GM06990 (cell line): ENCODE results near the gene SPDYE2.
A peak's percentile ranks its signal among the peaks of the same experiment; 100 is the strongest.
"Not testable (repeated sequence)": the region's sequence is repeated elsewhere in the genome, so short reads cannot be mapped to it uniquely, and the experiment has no call there.

ENCODE experiments used
- DNase-seq: peaks from one replicate; pipeline ENCODE4 v3.0.0-alpha.2; 2011; ENCODE audit not compliant: insufficient read length; ENCODE audit errors: extremely low read depth
- H3K27me3 ChIP-seq: replicated peaks from 2 replicates; pipeline ENCODE4 v1.6.0; 2011; ENCODE audit warnings: low read length; ENCODE audit not compliant: control insufficient read depth, insufficient read depth
- H3K36me3 ChIP-seq: 2 replicates; pipeline ENCODE4 v1.5.1; 2011; ENCODE audit warnings: low read length; ENCODE audit not compliant: control insufficient read depth, insufficient read depth
- H3K4me3 ChIP-seq: replicated peaks from 2 replicates; pipeline ENCODE4 v1.5.1; 2011; ENCODE audit warnings: low read depth, mild to moderate bottlenecking, control low read depth, low read length
- TF ChIP-seq, protein P1 (sequence below): IDR thresholded peaks from 2 replicates; pipeline ENCODE4 v1.5.1; 2011; ENCODE audit warnings: low read length, control low read depth, mild to moderate bottlenecking, inconsistent platforms; ENCODE audit not compliant: insufficient read depth, poor library complexity, severe bottlenecking

The SPDYE2 gene

DNA sequence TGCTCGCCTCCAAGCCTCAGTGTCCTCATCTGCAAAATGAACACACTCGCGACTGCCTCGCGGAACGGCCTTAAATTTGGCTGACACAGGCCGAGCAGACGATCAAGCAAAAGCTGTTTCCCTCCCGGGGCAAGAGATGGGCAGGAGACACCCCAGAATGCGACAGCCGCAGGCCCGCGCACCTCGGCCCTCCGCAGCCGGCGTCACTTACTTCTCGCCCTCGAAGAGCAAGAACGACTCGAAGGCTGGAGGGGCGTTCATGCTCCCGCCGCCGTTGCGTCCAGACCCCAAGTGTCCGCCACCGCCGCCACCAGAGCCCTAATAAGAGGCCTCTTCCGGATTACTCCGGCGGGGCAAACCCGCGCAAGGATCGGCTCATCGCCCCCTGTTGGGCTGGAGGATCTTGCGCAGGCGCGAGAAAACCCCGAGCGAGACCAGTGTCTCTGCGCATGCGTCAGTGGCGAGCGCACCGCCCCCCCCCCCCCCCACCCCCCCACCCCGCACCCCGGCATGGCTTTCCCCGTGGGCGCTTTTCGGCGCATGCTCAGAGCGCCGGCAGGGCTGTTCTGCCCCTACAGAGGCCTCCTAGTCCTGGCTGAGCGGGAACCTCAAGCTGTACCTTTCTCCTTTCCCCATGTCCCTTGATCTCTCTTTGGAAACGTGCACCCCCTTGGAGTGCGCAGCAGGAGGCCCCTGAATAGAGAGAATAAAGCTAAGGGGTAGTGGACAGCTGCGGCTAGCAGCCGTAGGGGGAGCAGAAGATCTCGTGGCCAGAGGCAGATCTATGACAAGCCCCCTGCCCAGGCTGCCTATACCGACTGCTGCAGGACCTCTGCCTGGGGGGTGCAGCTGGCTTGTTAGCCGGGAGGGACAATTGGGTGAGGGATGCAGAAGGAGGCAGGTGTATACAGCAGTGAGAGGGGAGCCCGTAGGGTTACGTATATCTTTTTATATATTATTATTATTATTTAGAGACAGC is 21.5 kb downstream of the SPDYE2 start, which contains the start of gene POLR2J3:
Gene POLR2J3, minus strand, starts transcription at position 323 of the 979 bp plus-strand sequence. Its CDS starts 62 bp downstream, at position 261.
- not testable (repeated sequence) for H3K27me3 ChIP-seq, DNase-seq, H3K36me3 ChIP-seq
- TF ChIP-seq, protein P1, sequence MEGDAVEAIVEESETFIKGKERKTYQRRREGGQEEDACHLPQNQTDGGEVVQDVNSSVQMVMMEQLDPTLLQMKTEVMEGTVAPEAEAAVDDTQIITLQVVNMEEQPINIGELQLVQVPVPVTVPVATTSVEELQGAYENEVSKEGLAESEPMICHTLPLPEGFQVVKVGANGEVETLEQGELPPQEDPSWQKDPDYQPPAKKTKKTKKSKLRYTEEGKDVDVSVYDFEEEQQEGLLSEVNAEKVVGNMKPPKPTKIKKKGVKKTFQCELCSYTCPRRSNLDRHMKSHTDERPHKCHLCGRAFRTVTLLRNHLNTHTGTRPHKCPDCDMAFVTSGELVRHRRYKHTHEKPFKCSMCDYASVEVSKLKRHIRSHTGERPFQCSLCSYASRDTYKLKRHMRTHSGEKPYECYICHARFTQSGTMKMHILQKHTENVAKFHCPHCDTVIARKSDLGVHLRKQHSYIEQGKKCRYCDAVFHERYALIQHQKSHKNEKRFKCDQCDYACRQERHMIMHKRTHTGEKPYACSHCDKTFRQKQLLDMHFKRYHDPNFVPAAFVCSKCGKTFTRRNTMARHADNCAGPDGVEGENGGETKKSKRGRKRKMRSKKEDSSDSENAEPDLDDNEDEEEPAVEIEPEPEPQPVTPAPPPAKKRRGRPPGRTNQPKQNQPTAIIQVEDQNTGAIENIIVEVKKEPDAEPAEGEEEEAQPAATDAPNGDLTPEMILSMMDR = peak; percentile 50
- H3K4me3 ChIP-seq = peak within 1 kb of the TSS; percentile 63

DNA sequence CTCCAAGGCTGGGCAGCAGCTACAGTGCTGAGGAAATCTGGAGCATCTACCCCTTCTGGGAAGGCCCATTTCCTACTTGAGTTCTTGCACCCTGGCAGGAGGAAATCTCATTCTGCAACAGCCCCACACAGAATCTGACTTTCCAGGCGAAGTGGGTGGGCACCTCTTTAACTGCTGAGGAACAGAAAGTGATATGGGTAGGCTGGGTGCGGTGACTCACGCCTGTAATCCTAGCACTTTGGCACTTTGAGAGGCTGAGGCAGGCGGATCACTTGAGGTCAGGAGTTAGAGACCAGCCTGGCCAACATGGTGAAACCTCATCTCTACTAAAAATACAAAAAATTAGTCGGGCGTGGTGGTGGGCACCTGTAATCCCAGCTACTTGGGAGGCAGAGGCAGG is 23.6 kb downstream of the SPDYE2 start:
- not testable (repeated sequence) for H3K27me3 ChIP-seq, DNase-seq, H3K36me3 ChIP-seq

DNA sequence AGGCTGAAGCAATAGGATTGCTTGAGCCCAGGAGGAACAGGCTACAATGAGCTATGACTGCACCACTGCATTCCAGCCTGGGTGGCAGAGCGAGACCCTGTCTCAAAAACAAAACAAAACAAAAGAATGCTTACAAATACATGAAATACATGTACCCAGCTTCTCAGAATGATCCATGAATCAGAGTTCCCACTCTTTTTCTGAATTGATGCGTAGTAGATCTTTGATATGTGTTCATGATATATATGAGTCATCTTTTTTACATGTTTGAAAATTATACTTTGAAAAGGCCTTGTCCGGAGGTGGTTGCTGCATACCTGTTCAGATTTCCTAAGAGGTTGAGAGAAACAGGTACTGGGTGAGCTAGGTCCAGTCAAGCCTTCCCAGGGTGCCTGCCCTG is 25.3 kb downstream of the SPDYE2 start:
- not testable (repeated sequence) for H3K4me3 ChIP-seq, H3K27me3 ChIP-seq, DNase-seq, H3K36me3 ChIP-seq

More for the DNA sequence above, 23.6 kb downstream of the SPDYE2 start:
- H3K4me3 ChIP-seq = not testable (repeated sequence)

DNA sequence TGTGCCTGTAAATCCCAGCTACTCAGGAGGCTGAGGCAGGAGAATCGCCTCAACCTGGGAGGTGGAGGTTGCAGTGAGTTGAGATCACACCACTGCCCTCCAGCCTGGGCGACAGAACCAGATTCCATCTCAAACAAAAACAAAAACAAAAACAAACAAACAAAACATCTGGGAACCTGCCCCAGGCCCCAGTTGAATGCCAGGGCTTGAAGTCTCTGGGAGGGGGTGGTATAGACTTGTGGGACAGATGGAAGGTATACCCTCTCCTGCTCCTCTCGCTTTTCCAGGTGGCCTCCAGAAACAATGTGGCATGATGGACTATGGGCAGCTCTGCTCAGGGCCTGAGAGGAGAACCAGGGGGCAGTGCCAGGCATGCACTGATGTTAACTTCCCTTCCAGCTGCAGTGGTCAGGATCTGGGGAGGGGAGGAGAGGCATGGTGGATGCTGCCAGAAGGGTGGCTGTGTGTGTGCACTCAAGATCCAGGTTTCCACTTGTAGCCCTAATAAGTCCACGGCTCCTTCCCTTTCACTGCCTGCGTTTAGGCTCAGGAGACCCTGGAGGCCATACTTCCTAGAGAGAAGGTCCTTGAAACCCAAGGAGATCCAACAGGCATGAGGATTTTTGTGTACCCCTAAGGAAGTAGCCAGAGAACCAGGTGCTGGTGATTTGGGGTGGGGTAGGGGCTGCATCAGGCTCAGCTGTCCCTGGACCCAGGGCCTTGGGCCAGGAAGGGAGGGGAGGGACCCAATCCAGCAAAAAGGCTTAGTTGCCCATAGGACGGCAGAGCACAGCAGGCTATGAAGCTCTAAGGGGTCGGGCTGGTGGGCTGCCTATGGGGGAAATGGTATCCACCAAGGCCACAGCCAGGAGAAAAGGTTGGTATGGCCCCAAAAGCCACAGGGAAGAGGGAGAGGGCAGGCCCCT is 26.6 kb downstream of the SPDYE2 start:
- H3K36me3 ChIP-seq = not testable (repeated sequence)

DNA sequence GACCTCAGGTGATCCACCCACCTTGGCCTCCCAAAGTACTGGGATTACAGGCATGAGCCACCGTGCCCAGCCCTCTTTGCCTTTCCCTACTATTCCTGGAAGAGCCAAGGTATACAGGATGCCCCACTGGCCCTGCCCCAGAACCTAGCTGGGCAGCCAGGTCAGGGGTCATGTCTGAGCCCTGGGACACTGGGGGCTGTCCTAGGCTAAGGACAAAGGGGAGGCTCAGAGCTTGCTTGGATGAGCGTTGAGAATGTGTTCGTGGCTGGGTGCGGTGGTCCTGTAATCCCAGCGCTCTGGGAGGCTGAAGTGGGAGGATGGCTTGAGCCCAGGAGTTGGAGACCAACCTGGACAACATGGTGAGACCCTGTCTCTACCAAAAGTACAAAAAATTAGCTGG is 27.5 kb downstream of the SPDYE2 start:
- H3K4me3 ChIP-seq, H3K27me3 ChIP-seq, DNase-seq, H3K36me3 ChIP-seq: not testable (repeated sequence)

More for the DNA sequence above, 26.6 kb downstream of the SPDYE2 start:
- not testable (repeated sequence) for DNase-seq, H3K27me3 ChIP-seq, H3K4me3 ChIP-seq

DNA sequence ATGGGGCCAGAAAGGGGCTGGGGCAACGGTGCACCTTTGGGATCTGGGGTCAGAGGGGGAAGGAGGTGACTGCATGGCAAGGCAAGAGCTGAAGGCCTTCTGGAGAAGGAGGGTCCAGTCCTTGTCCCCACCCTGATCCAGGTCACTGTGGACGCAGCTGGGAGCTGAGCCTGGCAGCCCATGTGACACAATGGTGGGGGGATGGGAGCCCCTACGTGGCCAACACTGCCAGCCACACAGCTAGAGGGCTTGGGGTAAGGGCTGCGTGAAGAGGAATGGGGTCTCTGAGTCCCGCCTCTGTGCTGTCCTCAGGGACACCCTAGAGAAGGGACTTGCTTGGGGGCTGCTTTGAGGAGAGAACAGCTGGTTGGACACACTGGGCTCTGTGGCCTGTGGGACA is 30.7 kb downstream of the SPDYE2 start:
- not testable (repeated sequence) for H3K4me3 ChIP-seq, DNase-seq, H3K36me3 ChIP-seq, H3K27me3 ChIP-seq

DNA sequence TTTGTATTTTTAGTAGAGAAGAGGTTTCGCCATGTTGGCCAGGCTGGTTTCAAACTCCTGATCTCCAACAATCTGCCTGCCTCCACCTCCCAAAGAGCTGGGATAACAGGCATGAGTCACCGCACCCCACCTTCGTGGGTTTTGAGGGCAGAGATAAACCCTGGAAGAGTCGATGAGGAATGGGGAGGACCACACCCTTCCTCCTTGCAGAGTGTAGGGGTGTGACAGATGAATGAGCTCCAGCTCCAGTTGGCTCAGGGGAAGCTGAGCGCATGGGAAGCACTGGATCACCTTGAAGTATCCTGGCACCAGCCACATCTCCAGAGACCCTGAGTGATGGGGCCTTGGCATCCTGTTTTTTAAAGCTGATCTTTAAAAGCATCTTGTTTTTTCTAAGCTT is 32.5 kb downstream of the SPDYE2 start:
- H3K36me3 ChIP-seq, H3K27me3 ChIP-seq, DNase-seq, H3K4me3 ChIP-seq: not testable (repeated sequence)

DNA sequence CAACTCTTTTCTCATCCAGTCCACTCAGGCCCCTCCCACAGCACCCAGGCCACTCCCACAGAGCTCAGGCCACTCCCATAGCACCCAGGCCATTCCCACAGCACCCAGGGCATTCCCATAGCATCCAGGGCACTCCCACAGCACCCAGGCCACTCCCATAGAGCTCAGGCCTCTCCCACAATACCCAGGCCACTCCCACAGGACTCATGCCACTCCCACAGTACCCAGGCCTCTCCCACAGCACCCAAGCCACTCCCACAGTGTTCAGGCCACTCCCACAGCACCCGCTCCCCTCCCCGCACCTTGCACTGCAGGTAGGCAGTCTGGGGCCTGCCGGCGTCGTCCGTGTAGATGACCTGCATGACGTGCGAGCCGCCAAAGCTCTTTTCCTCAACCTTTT is 38.8 kb downstream of the SPDYE2 start:
- not testable (repeated sequence) for H3K36me3 ChIP-seq, DNase-seq, H3K4me3 ChIP-seq, H3K27me3 ChIP-seq

DNA sequence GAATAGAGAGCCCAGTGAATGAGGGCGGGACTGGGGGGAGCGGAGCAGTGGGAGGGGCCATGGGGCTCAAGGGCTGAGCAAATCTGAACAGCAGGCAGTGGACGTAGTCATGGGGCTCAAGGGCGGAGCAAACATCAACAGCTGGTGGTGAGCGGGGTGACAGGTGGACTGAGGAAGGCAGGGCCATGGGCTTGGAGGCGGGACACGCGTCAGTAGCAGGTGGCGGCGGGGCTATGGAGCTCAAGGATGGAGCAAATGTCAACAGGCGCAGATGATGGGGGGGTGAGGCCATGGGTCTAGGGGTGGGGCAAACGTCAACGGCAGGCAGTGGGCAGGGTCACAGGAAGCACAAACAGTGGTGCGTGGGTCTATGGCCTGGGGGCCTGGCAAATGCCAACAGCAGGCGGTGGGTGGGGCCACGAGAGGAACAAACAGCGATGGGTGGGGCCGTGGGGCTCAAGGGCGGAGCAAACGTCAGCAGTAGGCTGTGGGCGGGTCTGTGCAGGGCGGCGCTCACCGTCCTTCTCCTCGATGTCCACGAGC is 41.5 kb downstream of the SPDYE2 start:
- H3K36me3 ChIP-seq, H3K27me3 ChIP-seq, H3K4me3 ChIP-seq, DNase-seq: not testable (repeated sequence)

DNA sequence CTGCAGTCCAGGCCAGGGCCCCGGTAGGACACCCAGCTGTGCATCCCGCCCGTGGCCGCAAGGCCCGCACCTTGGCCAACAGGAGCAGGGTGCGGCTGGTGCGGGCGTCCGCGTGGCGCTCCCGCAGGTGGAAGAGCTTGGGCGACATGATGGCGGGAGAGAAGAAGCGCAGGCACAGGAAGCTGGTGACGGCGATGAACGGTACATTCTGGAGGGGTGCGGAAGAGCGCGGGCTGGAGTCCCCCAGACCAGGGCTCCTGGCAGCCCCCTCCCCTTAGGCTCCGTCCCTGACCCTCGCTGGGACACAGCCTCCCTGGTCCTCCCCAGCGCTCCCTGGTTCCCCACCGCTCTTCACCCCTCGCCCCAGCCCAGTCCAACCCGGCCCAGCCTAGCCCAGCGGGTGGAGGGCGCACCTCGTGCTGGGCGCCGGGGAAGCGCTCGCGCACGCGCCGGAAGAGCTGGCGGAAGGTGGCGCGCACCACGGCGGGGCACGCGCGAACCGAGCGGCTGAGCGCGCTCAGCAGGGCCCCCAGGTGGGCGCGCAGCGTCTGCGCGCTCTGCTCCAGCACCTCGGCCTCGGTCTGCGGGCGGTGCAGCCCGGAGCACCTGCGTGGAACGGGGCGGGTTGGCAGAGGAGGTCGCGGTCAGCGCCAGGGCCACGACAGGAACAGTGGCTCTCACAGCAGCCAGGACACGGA is 42.8 kb downstream of the SPDYE2 start:
- not testable (repeated sequence) for H3K27me3 ChIP-seq, H3K36me3 ChIP-seq, DNase-seq, H3K4me3 ChIP-seq

DNA sequence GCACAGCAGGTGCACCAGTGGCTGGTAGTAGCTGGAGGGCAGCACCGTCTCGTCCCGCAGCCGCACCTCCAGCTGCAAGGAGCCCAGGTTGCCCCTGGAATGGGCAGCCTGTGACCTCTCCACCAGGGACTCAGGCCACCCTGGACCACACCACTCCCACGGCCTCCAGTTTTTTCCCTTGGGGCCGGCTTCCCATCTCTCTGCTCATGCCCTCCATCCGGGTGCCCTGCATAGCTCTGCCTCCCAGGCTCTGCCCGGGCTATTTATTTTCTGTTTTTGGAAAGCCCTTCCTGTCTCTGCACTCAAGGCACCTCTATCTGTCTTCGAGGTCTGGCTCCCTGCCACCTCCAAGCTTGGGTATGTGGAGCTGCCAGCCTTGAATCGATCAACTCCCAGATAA is 45.0 kb downstream of the SPDYE2 start:
- H3K36me3 ChIP-seq, DNase-seq, H3K4me3 ChIP-seq, H3K27me3 ChIP-seq: not testable (repeated sequence)

DNA sequence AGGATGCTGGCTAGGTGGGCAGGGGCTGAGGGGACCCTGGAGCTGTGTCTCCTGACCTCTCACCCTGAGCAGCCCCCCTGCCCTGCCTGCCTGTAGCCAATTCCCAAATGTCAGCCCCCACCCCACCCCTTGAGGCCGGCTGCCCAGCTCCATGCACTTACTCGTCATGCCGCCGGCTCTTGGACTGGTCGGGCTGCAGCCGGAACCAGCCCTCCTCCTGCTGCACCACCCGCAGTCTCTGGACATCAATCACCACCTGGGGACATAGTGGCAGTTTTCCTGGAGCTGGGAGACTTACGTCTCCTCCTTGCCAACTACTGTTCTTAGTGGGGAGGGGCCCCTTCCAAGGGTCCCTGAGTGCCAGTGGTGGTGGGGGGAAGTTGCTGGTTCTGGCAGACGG is 48.7 kb downstream of the SPDYE2 start:
- not testable (repeated sequence) for DNase-seq

More for the DNA sequence above, 48.7 kb downstream of the SPDYE2 start:
- H3K36me3 ChIP-seq, H3K4me3 ChIP-seq, H3K27me3 ChIP-seq: not testable (repeated sequence)
